ENCODE measurements around the gene BEST4. TPM values are rescaled to one million over a fixed set of nuclear protein-coding genes. Genes with fewer than 3 reads are reported as not detected.

BEST4 gene
- polyA plus RNA-seq, 1 of the 3 experiments (the other 2 are of a cell fraction): 0.12 TPM

GRCh38 chr1:44799770-44800584 is 12.0 kb upstream of the BEST4 start, which contains the start of gene PLK3:
Gene PLK3 (plus strand): TSS chr1:44800377. CDS start chr1:44800464, 87 bp downstream.
- Histone ChIP-seq H3K27me3 (ENCODE audit: insufficient read depth) (no peaks in the 10 kb centered on the region), H3K9ac (peak within 1 kb of the TSS; percentile 98), H3K4me3 (ENCODE audit: low read depth in 2 of 2, low read length in 1 of 2) (peak within 1 kb of the TSS; percentile 87 to 96), H3K4me1 (ENCODE audit: control insufficient read depth in 1 of 2, insufficient read depth in 2 of 2, low read depth in 1 of 2, low read length in 1 of 2) (peaks cover 16 to 20% of the 10 kb centered on the region in 2 experiments; a peak in 2 of 4 replicates), H3K9me2 (no peaks in the 10 kb centered on the region), H3K36me3 (replicated peaks in 1 of 2; ENCODE audit: control insufficient read depth in 1 of 2, insufficient read depth in 2 of 2, low read length in 1 of 2) (peaks cover 27 to 31% of the 10 kb centered on the region in 2 experiments), H4K20me1 (ENCODE audit: insufficient read depth) (peaks cover 32% of the 10 kb centered on the region), H3K79me2 (ENCODE audit: insufficient read depth) (peaks cover 47% of the 10 kb centered on the region), H2AFZ (ENCODE audit: low read depth) (peak within 1 kb of the TSS; percentile 86), H3K9me3 (no peaks in the 10 kb centered on the region), H3K4me2 (peak within 1 kb of the TSS; percentile 98), H3K27ac (ENCODE audit: low read depth in 2 of 2, low read length in 1 of 2) (peak within 1 kb of the TSS; percentile 97 to 100), H3F3A (replicated peaks; ENCODE audit: insufficient read depth) (peaks cover 20% of the 10 kb centered on the region)
- DNase-seq: peak; percentile 97
- ChIA-PET POLR2A (interaction anchor here (0.6 to 2.3 kb wide), 13 partner anchors 9 to 825 kb away, joined by 3 to 29 read pairs (median 4); partner anchors contain the start of genes ATP6V0B, BEST4, BTBD19 and EIF2B3), CTCF (interaction anchor here (0.6 to 1.9 kb wide), 15 partner anchors 9 to 503 kb away, joined by 3 to 11 read pairs (median 4); partner anchors contain the start of genes EIF2B3, RNU5D-1 and RPS8)
- WGBS (ENCODE audit: low lambda C conversion rate): 0% methylated on average over 27 of the region's 79 CpGs
- TF ChIP-seq GABPA (IDR thresholded peaks at IDR 0.05; ENCODE audit: low read depth) (no peak), POLR2AphosphoS5 (IDR thresholded peaks at IDR 0.05; ENCODE audit: low read depth, low read length) (peak; percentile 97), TAF1 (IDR thresholded peaks at IDR 0.05; ENCODE audit: borderline replicate concordance, low read depth, low read length) (peak; percentile 89), FOXM1 (IDR thresholded peaks at IDR 0.05; ENCODE audit: low read depth) (no peak), PBX3 (IDR thresholded peaks at IDR 0.05) (peak; percentile 69; the same call in 1 of the 2 replicates), MXI1 (IDR thresholded peaks at IDR 0.05; ENCODE audit: low read depth, low read length) (peak; percentile 89), ZBTB33 (IDR thresholded peaks at IDR 0.05; ENCODE audit: borderline replicate concordance, low read depth) (no peak), NRF1 (IDR thresholded peaks at IDR 0.05; ENCODE audit: low read depth, low read length) (0 out of 2 replicates have a peak, but pooled peaks have one; percentile 21), GATA2 (CRISPR knock-in tag; IDR thresholded peaks at IDR 0.05) (no peak), REST (IDR thresholded peaks at IDR 0.05; ENCODE audit: low read depth, low read length) (no peak), TEAD4 (IDR thresholded peaks at IDR 0.05; ENCODE audit: borderline replicate concordance, insufficient read depth) (peak; percentile 3; the same call in 1 of the 2 replicates), USF1 (IDR thresholded peaks at IDR 0.05; ENCODE audit: borderline replicate concordance, low read depth) (no peak), RAD21 (IDR thresholded peaks at IDR 0.05; ENCODE audit: low read length) (peak; percentile 72), NFIC (IDR thresholded peaks at IDR 0.05; ENCODE audit: borderline replicate concordance) (peak; percentile 25; the same call in 1 of the 2 replicates), FOXJ3 (CRISPR knock-in tag; IDR thresholded peaks at IDR 0.05) (no peak), CTCF (IDR thresholded peaks at IDR 0.05) (peak; percentile 86), JUND (IDR thresholded peaks at IDR 0.05) (no peak), RCOR1 (IDR thresholded peaks at IDR 0.05; ENCODE audit: low read length) (peak; percentile 63; the same call in 1 of the 2 replicates), RXRA (IDR thresholded peaks at IDR 0.05; ENCODE audit: borderline replicate concordance, low read depth) (no peak), CHD2 (IDR thresholded peaks at IDR 0.05; ENCODE audit: low read length, partially characterized antibody) (no peak), ELF1 (IDR thresholded peaks at IDR 0.05) (no peak)

All from SK-N-SH (cell line).